Heart left ventricle (tissue), 13 donors: ENCODE measurements around the gene SYMPK.

Experiments
- POLR2A ChIP-seq, 2 donors: fragments of 450-650 bp; IDR thresholded peaks; one replicate each; pipeline ENCODE4 v1.6.1; 2017; ENCODE audit warnings: antibody characterized with exemption in 2 of 2, mild to moderate bottlenecking in 2 of 2, moderate library complexity in 2 of 2
- TF ChIP-seq, protein P1 (sequence below), 12 donors: fragments of 200-600 bp; sonication (generic) in 4 of 12; IDR thresholded peaks; one replicate each; pipeline versions ENCODE4 v1.5.0 to v1.8.0; 2018 to 2022; ENCODE audit warnings: antibody characterized with exemption in 12 of 12, mild to moderate bottlenecking in 5 of 12
- donor health status: ischemic (EF 13 %, LVEDD 7.1; RV severe dilation, severe dysfunction).
- donor health status: DM: no; HTN: yes; CAD: no.
- donor health status: DM: no; HTN: no; CAD: no.
- donor health status: ischemic (EF 25% LVEDD 6.9; RV normal size, moderate dysfunction).
- donor health status: ischemic (EF 25% LVEDD 5.7; RV mildly dilated, moderate dysfunction).
- donor health status: ischemic (EF 35%, LVEDD 5.7; RV mildly dilated, moderate dysfunction).
- donor health status: nonischemic (EF 11% LVEDD 7.7; RV severe dilation, severe dysfunction).
- donor health status: DM: yes; HTN: yes; CAD: no.
- donor health status: PGD.
- donor health status: ischemic (EF 29% LVEDD 5.4; RV normal size, mild dysfunction).
- donor health status: nonischemic (EF 23%, LVEDD 6.1; RV moderate dilation, normal function).

DNA sequence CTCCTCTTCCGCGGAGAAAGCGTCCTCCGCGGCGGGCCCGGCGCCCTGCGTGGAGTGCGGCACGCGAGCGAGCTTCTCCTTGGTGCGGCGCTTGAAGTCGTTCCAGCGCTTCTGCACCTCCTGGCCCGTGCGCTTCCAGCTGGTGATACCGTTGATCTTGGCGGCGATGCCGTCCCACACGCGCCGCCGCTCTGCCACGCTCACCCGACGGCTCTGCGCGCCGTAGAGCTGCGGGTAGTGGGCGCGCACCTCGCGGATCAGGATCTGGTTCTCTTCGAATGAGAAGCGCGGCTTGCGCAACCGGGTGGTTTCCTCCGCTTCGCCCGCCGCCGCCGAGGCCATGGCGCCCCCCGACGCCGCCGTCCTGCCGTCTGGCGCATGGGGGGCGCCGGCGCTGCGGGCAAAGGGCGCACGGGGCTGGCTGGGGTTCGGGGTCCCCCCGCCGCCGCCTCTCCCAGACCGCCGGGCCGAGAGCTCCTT, 38.5 kb upstream of the SYMPK start:
- TF ChIP-seq, protein P1, sequence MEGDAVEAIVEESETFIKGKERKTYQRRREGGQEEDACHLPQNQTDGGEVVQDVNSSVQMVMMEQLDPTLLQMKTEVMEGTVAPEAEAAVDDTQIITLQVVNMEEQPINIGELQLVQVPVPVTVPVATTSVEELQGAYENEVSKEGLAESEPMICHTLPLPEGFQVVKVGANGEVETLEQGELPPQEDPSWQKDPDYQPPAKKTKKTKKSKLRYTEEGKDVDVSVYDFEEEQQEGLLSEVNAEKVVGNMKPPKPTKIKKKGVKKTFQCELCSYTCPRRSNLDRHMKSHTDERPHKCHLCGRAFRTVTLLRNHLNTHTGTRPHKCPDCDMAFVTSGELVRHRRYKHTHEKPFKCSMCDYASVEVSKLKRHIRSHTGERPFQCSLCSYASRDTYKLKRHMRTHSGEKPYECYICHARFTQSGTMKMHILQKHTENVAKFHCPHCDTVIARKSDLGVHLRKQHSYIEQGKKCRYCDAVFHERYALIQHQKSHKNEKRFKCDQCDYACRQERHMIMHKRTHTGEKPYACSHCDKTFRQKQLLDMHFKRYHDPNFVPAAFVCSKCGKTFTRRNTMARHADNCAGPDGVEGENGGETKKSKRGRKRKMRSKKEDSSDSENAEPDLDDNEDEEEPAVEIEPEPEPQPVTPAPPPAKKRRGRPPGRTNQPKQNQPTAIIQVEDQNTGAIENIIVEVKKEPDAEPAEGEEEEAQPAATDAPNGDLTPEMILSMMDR (IDR thresholded peaks at IDR 0.05) = no peak
- no peak for TF ChIP-seq POLR2A (IDR thresholded peaks at IDR 0.05)
